ENCODE measurements around the gene CDH4.

Gene CDH4

GRCh38 chr20:61588411-61589385 is 336.6 kb downstream of the CDH4 start:
- DNase-seq, result no peak

GRCh38 chr20:61590236-61590635 is 338.2 kb downstream of the CDH4 start:
- DNase-seq, result no peak

GRCh38 chr20:61593516-61593915 is 341.5 kb downstream of the CDH4 start:
- no peak for DNase-seq

- no peak for DNase-seq
Measured at GRCh38 chr20:61594198-61594597, 342.1 kb downstream of the CDH4 start.

GRCh38 chr20:61595216-61595615 is 343.2 kb downstream of the CDH4 start:
- no peak for DNase-seq

- no peak for DNase-seq
Measured at GRCh38 chr20:61596687-61597330, 344.7 kb downstream of the CDH4 start.

- DNase-seq, result no peak
Measured at GRCh38 chr20:61597996-61598395, 345.9 kb downstream of the CDH4 start.

- no peak for DNase-seq
Measured at GRCh38 chr20:61598586-61598985, 346.5 kb downstream of the CDH4 start.

GRCh38 chr20:61599061-61599531 is 347.0 kb downstream of the CDH4 start:
- no peak for DNase-seq

- no peak for DNase-seq
Measured at GRCh38 chr20:61599541-61599992, 347.5 kb downstream of the CDH4 start.

GRCh38 chr20:61600016-61600415 is 348.0 kb downstream of the CDH4 start:
- no peak for DNase-seq

- DNase-seq, result no peak
Measured at GRCh38 chr20:61601361-61601760, 349.3 kb downstream of the CDH4 start.

- DNase-seq, result no peak
Measured at GRCh38 chr20:61601853-61602252, 349.8 kb downstream of the CDH4 start.

GRCh38 chr20:61603715-61604114 is 351.7 kb downstream of the CDH4 start:
- DNase-seq, result no peak

- DNase-seq, result no peak
Measured at GRCh38 chr20:61604549-61604948, 352.5 kb downstream of the CDH4 start.

GRCh38 chr20:61605283-61605682 is 353.2 kb downstream of the CDH4 start:
- DNase-seq, result no peak

GRCh38 chr20:61605862-61606557 is 353.9 kb downstream of the CDH4 start:
- no peak for DNase-seq

- DNase-seq, result no peak
Measured at GRCh38 chr20:61608275-61609085, 356.4 kb downstream of the CDH4 start.

GRCh38 chr20:61609461-61609860 is 357.4 kb downstream of the CDH4 start:
- no peak for DNase-seq

GRCh38 chr20:61611401-61612180 is 359.5 kb downstream of the CDH4 start:
- no peak for DNase-seq

- DNase-seq, result no peak
Measured at GRCh38 chr20:61613917-61614705, 362.1 kb downstream of the CDH4 start.

All from CD4-positive, alpha-beta T cell treated with Interleukin-17A for 1 hour (primary cell).